Activated CD4-positive, alpha-beta T cell treated with anti-CD3 and anti-CD28 coated beads for 48 hours (primary cell): ENCODE measurements around the gene ROBO3.
A peak's percentile ranks its signal among the peaks of the same experiment; 100 is the strongest.

Source experiments
- DNase-seq: peaks from one replicate; pipeline ENCODE4 v3.0.0-alpha.2; 2020

Gene ROBO3

GRCh38 chr11:124893781-124894401 lies 28.7 kb downstream of the ROBO3 start:
- no peak for DNase-seq

GRCh38 chr11:124894606-124895430 lies 29.6 kb downstream of the ROBO3 start:
- no peak for DNase-seq

- no peak for DNase-seq
These were observed 30.3 kb downstream of the ROBO3 start for GRCh38 chr11:124895471-124895971.

- no peak for DNase-seq
These were observed 31.0 kb downstream of the ROBO3 start for GRCh38 chr11:124896071-124896750.

GRCh38 chr11:124896821-124897391 lies 31.7 kb downstream of the ROBO3 start:
- no peak for DNase-seq

GRCh38 chr11:124897674-124898262 lies 32.5 kb downstream of the ROBO3 start, which contains the start of gene ROBO4:
TSS of gene ROBO4 (minus strand) at chr11:124897865. CDS start at chr11:124897795, 70 bp downstream.
- DNase-seq, result no peak

- DNase-seq, result no peak
These were observed 33.0 kb downstream of the ROBO3 start for GRCh38 chr11:124898263-124898680.

GRCh38 chr11:124898711-124899110 lies 33.5 kb downstream of the ROBO3 start:
- no peak for DNase-seq

- DNase-seq, result no peak
These were observed 34.3 kb downstream of the ROBO3 start for GRCh38 chr11:124899383-124900145.

- DNase-seq, result no peak
These were observed 35.2 kb downstream of the ROBO3 start for GRCh38 chr11:124900464-124900863.

- DNase-seq, result no peak
These were observed 37.4 kb downstream of the ROBO3 start for GRCh38 chr11:124902616-124903015.

- no peak for DNase-seq
These were observed 50.5 kb downstream of the ROBO3 start for GRCh38 chr11:124915541-124916369.

GRCh38 chr11:124916370-124916710 lies 51.1 kb downstream of the ROBO3 start:
- no peak for DNase-seq

- no peak for DNase-seq
These were observed 51.9 kb downstream of the ROBO3 start for GRCh38 chr11:124917115-124917637.

- no peak for DNase-seq
These were observed 53.7 kb downstream of the ROBO3 start, which contains the start of gene HEPN1 for GRCh38 chr11:124918950-124919349. TSS of gene HEPN1 (plus strand) at chr11:124919250.

GRCh38 chr11:124919898-124920297 lies 54.7 kb downstream of the ROBO3 start:
- no peak for DNase-seq

- no peak for DNase-seq
These were observed 55.1 kb downstream of the ROBO3 start for GRCh38 chr11:124920356-124920755.

- peak; percentile 81 for DNase-seq
These were observed 55.8 kb downstream of the ROBO3 start for GRCh38 chr11:124920870-124921609.

- no peak for DNase-seq
These were observed 57.6 kb downstream of the ROBO3 start for GRCh38 chr11:124922831-124923230.

- DNase-seq, result no peak
These were observed 58.1 kb downstream of the ROBO3 start for GRCh38 chr11:124923296-124923695.
